Fibroblast of mammary gland (primary cell): Measurements from ENCODE around the gene PBX4.
A peak's percentile ranks its signal among the peaks of the same experiment; 100 is the strongest.

Source experiments
- DNase-seq: peaks from one replicate; pipeline ENCODE4 v3.0.0-alpha.2; 2010; ENCODE audit warnings: low read depth
- H3K4me3 ChIP-seq: 2 replicates; pipeline ENCODE4 v1.5.1; 2011; ENCODE audit warnings: low read depth, mild to moderate bottlenecking, low read length, moderate library complexity; ENCODE audit not compliant: control insufficient read depth
- CTCF ChIP-seq: conservative IDR thresholded peaks from 2 replicates; pipeline ENCODE4 v1.5.1; 2011; ENCODE audit warnings: low read depth, low read length, inconsistent platforms; ENCODE audit not compliant: control insufficient read depth, insufficient read depth

PBX4 gene

DNA sequence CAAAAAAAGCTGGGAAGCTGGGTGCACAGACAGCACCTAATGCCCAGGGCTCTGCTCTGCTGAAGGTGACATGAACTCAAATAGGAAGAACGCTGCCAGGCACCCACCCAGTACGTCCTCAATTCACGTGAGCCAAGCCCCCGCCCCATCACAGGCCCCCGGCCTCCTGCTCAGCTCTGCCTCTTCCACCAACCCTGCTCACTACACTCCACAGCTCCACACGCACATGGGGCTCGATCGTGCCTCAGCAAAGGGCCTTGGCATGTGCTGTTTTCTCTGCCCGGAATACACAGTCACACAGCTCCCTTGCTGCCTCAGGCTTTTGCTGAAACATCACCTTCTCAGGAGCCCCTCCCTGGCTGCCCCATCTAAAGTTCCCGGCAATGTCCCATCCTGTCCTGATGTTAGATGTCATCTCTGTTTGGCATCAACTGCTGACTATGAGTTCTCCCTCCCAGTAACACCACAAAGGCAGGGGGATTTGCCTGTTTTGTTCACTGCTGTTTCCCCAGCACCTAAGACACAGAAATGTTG is 42.7 kb upstream of the PBX4 start:
- no peak overlapping the region for H3K4me3 ChIP-seq
- DNase-seq = no peak
- no peak for TF ChIP-seq CTCF

- DNase-seq = no peak
- TF ChIP-seq CTCF = no peak
- no peak overlapping the region for H3K4me3 ChIP-seq
These were observed 41.3 kb upstream of the PBX4 start for GRCh38 chr19:19659646-19660245.

DNA sequence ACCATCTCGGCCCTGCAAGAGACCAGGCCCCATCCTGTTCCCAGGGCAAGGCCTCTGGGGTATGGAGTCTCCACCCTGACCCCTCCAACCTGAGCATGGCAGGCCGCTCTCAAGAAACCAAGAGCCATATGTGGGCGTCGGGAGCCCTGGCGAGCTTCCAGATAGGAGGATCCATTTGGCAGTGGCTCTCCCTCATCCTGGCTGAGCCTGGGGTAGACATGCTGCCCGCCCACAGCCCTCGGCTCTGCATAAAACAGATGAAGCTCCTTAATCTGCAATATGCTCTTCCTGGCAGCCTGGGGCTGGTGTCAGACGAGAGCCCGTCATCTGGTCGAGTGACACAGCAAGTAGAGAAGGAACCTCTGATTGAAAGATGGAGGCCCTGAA is 38.9 kb upstream of the PBX4 start:
- DNase-seq = peak; percentile 49
- H3K4me3 ChIP-seq = no peak overlapping the region
- TF ChIP-seq CTCF = no peak

DNA sequence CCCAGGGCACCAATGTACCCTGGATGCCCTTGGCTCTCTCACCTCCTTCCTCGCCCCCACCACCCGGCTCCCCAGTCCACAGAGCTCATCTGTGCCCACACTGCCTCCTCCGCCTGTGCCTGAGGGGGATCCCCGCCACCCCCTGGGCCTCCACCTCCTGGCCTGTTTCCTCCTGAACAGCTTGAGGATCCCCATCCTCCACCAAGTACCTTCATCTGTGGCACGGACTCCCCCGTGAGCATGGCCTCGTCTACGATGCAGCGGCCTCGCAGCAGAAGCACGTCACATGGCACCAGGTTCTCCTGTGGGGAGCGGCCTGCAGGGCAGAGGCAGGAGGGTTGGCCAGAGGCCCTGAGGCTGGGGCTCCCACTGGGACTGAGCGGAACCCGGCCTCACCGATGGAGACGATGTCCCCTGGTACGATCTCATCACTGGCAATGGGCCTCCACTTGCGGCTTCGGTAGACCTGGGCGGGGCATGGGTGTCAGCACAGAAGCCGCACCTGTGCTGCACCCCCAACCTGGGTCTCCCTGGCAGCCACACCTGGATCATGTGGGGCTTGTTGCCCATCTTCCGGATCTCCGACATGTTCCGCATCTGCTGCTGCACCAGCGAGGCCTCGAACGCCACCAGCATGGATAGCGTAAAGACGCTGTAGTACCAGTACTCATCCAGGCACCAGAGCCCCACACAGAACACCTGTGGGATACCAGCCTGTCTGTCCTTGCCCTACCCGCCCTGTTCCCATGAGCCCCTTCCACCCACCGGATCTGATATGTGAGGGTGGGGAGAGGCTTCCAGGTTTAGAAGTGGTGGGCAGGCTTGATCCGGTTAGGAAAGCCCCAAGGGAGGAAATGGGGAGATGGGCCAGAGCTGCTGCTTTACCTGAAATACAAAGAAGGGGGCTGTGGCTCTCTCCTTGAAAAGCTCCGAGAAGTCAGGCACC is 38.2 kb upstream of the PBX4 start:
- no peak overlapping the region for H3K4me3 ChIP-seq
- TF ChIP-seq CTCF = no peak
- no peak for DNase-seq

DNA sequence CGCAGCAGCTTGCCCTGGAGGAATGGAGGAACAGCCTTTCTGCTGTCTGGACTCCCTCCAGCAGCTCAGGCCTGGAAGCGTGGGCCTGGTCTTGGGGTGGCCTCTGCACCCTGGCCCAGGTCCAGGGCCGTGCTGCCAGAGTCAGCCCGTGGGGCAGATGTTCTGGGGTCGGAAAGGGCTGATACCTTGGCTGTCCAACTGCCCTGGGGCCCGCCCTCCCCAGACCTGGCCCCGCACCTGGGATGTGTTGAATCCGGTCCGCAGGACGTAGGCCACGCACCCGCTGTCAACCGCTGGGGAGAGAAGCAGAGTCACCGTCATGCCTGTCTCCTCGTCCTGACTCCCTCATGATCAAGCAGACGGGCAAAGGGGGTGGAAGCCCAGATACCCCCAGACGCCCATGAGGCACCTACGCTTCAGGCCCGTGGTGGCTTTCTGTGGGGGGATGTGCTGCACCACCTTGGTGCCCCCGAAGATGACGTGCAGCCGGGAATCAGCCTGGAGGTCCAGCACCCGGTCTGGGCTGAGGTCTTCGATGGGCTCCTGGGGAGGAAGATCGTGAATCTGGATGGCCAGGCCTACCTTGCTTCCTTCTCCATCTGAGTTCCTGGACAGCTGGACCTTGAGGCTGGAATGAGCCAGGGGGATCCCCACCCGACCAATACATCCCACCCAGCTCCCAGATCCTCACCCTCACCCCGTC is 37.3 kb upstream of the PBX4 start:
- TF ChIP-seq CTCF = no peak
- no peak overlapping the region for H3K4me3 ChIP-seq
- DNase-seq = no peak

DNA sequence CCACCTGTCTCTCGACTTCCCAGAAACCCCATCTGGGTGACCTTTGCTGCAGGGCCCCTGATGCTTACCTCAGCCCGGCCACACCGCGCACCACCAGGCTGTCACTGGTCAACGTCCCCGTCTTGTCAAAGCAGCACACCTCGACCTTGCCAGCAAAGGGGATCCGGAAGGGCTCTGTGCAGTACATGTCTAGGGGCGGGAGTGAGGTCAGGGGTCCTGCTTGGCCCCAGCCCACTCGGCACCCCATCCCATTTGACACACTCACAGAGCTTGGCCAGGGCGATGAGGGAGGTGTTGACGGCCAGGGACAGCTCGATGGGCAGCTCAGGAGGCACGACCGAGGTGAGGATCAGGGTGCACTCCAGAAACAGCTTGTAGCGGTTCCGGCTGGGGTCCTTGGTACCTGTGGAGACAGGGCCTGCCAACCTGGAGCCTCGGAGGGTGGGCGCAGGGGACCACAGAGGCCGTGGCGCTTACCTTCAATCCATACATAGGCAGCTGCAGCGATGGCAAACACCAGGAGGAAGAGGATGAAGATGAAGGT is 36.6 kb upstream of the PBX4 start:
- TF ChIP-seq CTCF = no peak
- H3K4me3 ChIP-seq = no peak overlapping the region
- no peak for DNase-seq
